Ovary (tissue), 9 donors: ENCODE data around the gene TPST2. TPM values are rescaled to one million over a fixed set of nuclear protein-coding genes. Genes with fewer than 3 reads are reported as not detected.

Experiments used
- DNase-seq, 5 donors: peaks; one replicate each; pipeline ENCODE4 v3.0.0-alpha.2; 2019 to 2020
- H3K27ac ChIP-seq, 2 donors: fragments of 200-600 bp; one replicate each; pipeline versions ENCODE4 v1.5.1 to v1.8.0; 2019 to 2022
- H3K27me3 ChIP-seq: fragments of 200-600 bp; one replicate; pipeline ENCODE4 v1.8.0; 2022
- H3K36me3 ChIP-seq: fragments of 200-600 bp; sonication (generic); one replicate; pipeline ENCODE4 v1.5.1; 2019
- H3K4me1 ChIP-seq: one replicate; pipeline ENCODE4 v1.8.1; 2013; ENCODE audit warnings: mild to moderate bottlenecking, moderate library complexity; ENCODE audit not compliant: insufficient read depth
- H3K4me3 ChIP-seq: fragments of 200-600 bp; sonication (generic); one replicate; pipeline ENCODE4 v1.5.1; 2017
- H3K9me3 ChIP-seq, 2 donors: fragments of 200-600 bp in 1 of 2; sonication (generic) in 1 of 2; one replicate each; pipeline versions ENCODE4 v1.5.1 to v1.8.1; 2013 to 2019; ENCODE audit warnings: mild to moderate bottlenecking in 1 of 2, moderate library complexity in 1 of 2
- CTCF ChIP-seq, 3 donors: fragments of 450-650 bp in 2 of 3; fragments of 200-600 bp in 1 of 3; IDR thresholded peaks; one replicate each; pipeline versions ENCODE4 v1.5.1 to v1.8.0; 2016 to 2022; ENCODE audit warnings: antibody characterized with exemption in 3 of 3, mild to moderate bottlenecking in 1 of 3
- EP300 ChIP-seq: sonication (generic); formaldehyde crosslinking; IDR thresholded peaks from one replicate; pipeline ENCODE4 v1.6.1; 2017; ENCODE audit warnings: antibody characterized with exemption
- POLR2A ChIP-seq: fragments of 450-650 bp; IDR thresholded peaks from one replicate; pipeline ENCODE4 v1.6.1; 2017; ENCODE audit warnings: antibody characterized with exemption, mild to moderate bottlenecking, moderate library complexity
- WGBS, 3 donors: extraction: QIAGEN DNeasy Blood & Tissue Kit in 1 of 3; methylation state at CpG; one replicate each; pipeline versions ENCODE4 v1.1.5 to v1.1.7; 2013 to 2017; 5-methylcytosine and 5-hydroxymethylcytosine counted together
- intact Hi-C, 4 donors: fragments of 100-400 bp; cut with DNase I; formaldehyde crosslinking; loops; one replicate each; pipeline versions ENCODE4 v1.11.0 to v1.15.1; 2022 to 2023
- polyA plus RNA-seq, 2 donors: library from polyadenylated mRNA; stranded (reverse); fragments of 200-250 nt in 1 of 2; fragments of 350-450 nt in 1 of 2; fragmentation: Illumina TruSeq in 1 of 2; extraction: RNeasy Lipid Tissue Mini Kit (QIAGEN cat#74804) in 1 of 2; gene quantifications; one replicate each; pipeline ENCODE4 v1.2.3, GENCODE V29; 2013 to 2014
- total RNA-seq, 7 donors: library from RNA; depleted of rRNA in 2 of 7; stranded (reverse); fragments of >200 nt in 2 of 7; fragmentation: NEBNext Ultra II Directional in 3 of 7; extraction: Animal tissue kit (Norgen Biotek cat#: 25700) in 3 of 7; gene quantifications; one replicate each; pipeline versions ENCODE4 v1.1.0 to v1.2.4, GENCODE V29; 2016 to 2023
- donor health status: DM: no; HTN: no; CAD: no; lungs with moderate emphysema.
- donor health status: DM: no; HTN: no; CAD: no.
- donor health status: Bipolar disorder and iron deficiency.
- donor health status: DM: yes; HTN: yes; CAD: no.
- donor health status: DM: no; HTN: no; CAD: no.
- donor health status: DM: yes; HTN: yes; CAD: no.

Gene TPST2
- total and polyA plus RNA-seq, 9 donors, result 10.5 to 28.5 (median 15.0) TPM

- no peaks in the 10 kb centered on the region for H3K27me3 ChIP-seq
- DNase-seq, result no peak
- no peak overlapping the region for H3K27ac ChIP-seq
- intact Hi-C loops, result loop anchor here in 1 of 4 donors (10.0 kb wide), 1 partner anchor 98 kb away; no protein-coding TSS in a partner anchor
- WGBS, 3 donors, result 72 to 83% (median 72%) methylated on average over 5 of the region's 5 CpGs
- H3K36me3 ChIP-seq, result no peaks in the 10 kb centered on the region
- no peaks in the 10 kb centered on the region for H3K9me3 ChIP-seq
- no peak overlapping the region for H3K4me3 ChIP-seq
- TF ChIP-seq POLR2A, result no peak
- no peak for TF ChIP-seq EP300
- no peak for TF ChIP-seq CTCF (IDR thresholded peaks at IDR 0.05)
- peaks cover 5% of the 10 kb centered on the region for H3K4me1 ChIP-seq
Observed at GRCh38 chr22:26486394-26486793, 103.5 kb downstream of the TPST2 start.

- Histone ChIP-seq H3K36me3 (no peaks in the 10 kb centered on the region), H3K4me3 (no peak overlapping the region), H3K27ac (no peak overlapping the region), H3K4me1 (peaks cover 5% of the 10 kb centered on the region), H3K9me3 (no peaks in the 10 kb centered on the region), H3K27me3 (no peaks in the 10 kb centered on the region)
- TF ChIP-seq EP300 (no peak), CTCF (IDR thresholded peaks at IDR 0.05) (no peak), POLR2A (no peak)
- no peak for DNase-seq
- intact Hi-C loops, result loop anchor here in 1 of 4 donors (10.0 kb wide), 1 partner anchor 99 kb away; no protein-coding TSS in a partner anchor
- WGBS, 3 donors, result 53 to 59% (median 57%) methylated on average over 3 of the region's 3 CpGs
Observed at GRCh38 chr22:26485806-26486390, 104.0 kb downstream of the TPST2 start.

- no peak for DNase-seq
- intact Hi-C loops, result loop anchor here in 1 of 4 donors (10.0 kb wide), 1 partner anchor 100 kb away; no protein-coding TSS in a partner anchor
- Histone ChIP-seq H3K27me3 (no peaks in the 10 kb centered on the region), H3K36me3 (no peaks in the 10 kb centered on the region), H3K4me1 (peaks cover 14% of the 10 kb centered on the region), H3K4me3 (no peak overlapping the region), H3K9me3 (no peaks in the 10 kb centered on the region), H3K27ac (no peak overlapping the region)
- WGBS, 3 donors, result 57 to 60% (median 58%) methylated on average over 7 of the region's 7 CpGs
- no peak for TF ChIP-seq POLR2A
- no peak for TF ChIP-seq EP300
- no peak for TF ChIP-seq CTCF (IDR thresholded peaks at IDR 0.05)
Observed at GRCh38 chr22:26485013-26485412, 104.9 kb downstream of the TPST2 start.

- Histone ChIP-seq H3K4me3 (peak overlapping the region; percentile 81), H3K27me3 (no peaks in the 10 kb centered on the region), H3K36me3 (no peaks in the 10 kb centered on the region), H3K27ac (peak overlapping the region; percentile 15 to 92), H3K4me1 (peaks cover 14% of the 10 kb centered on the region), H3K9me3 (no peaks in the 10 kb centered on the region)
- TF ChIP-seq CTCF (IDR thresholded peaks at IDR 0.05) (no peak), POLR2A (no peak), EP300 (no peak)
- WGBS, 3 donors, result 1 to 7% (median 3%) methylated on average over 6 of the region's 6 CpGs
- no peak for DNase-seq
- intact Hi-C loops, result loop anchor here in 1 of 4 donors (10.0 kb wide), 1 partner anchor 100 kb away; no protein-coding TSS in a partner anchor
Observed at GRCh38 chr22:26484360-26484706, 105.6 kb downstream of the TPST2 start.
